Common myeloid progenitor, CD34-positive (primary cell): ENCODE data around the gene RNASET2.

ENCODE experiments used
- CTCF ChIA-PET: fragments of 350-600 bp; sonication (Branson Sonifier 250); formaldehyde crosslinking; loops from one replicate; lab custom pipeline; 2021; ENCODE audit warnings: antibody characterized with exemption; lab: Charles Lee
- POLR2A ChIA-PET: fragments of 350-600 bp; sonication (Branson Sonifier 250); formaldehyde crosslinking; loops from one replicate; lab custom pipeline; 2021; ENCODE audit warnings: antibody characterized with exemption; lab: Charles Lee
- DNase-seq, 3 donors: peaks; one replicate each; pipeline versions ENCODE4 v3.0.0 to v3.0.0-alpha.2; 2013
- H3K27ac ChIP-seq, 2 experiments: 1 replicate in 1 of 2; 2 replicates in 1 of 2; pipeline ENCODE4 v1.7.0; 2013; ENCODE audit warnings: inconsistent platforms in 2 of 2, low read length in 2 of 2, mild to moderate bottlenecking in 2 of 2, low read depth in 1 of 2, moderate library complexity in 1 of 2; ENCODE audit not compliant: severe bottlenecking in 2 of 2, insufficient read depth in 1 of 2, poor library complexity in 1 of 2
- H3K27me3 ChIP-seq, 5 experiments: replicated peaks in 2 of 5; 1 replicate in 3 of 5; 2 replicates in 2 of 5; pipeline versions ENCODE4 v1.6.1 to v1.7.0; 2013; ENCODE audit warnings: low read length in 4 of 5, mild to moderate bottlenecking in 2 of 5, moderate library complexity in 2 of 5, inconsistent platforms in 1 of 5; ENCODE audit not compliant: insufficient read depth in 5 of 5, control insufficient read depth in 4 of 5
- H3K36me3 ChIP-seq, 4 experiments: 1 replicate in 2 of 4; 2 replicates in 2 of 4; pipeline versions ENCODE4 v1.6.1 to v1.7.0; 2013; ENCODE audit warnings: low read length in 3 of 4, control low read depth in 1 of 4, mild to moderate bottlenecking in 1 of 4; ENCODE audit not compliant: control insufficient read depth in 4 of 4, insufficient read depth in 4 of 4
- H3K4me1 ChIP-seq, 4 experiments: 1 replicate in 3 of 4; 2 replicates in 1 of 4; pipeline versions ENCODE4 v1.6.1 to v1.7.1; 2013; ENCODE audit warnings: low read length in 3 of 4, mild to moderate bottlenecking in 3 of 4, control low read depth in 1 of 4, inconsistent platforms in 1 of 4, moderate library complexity in 1 of 4; ENCODE audit not compliant: control insufficient read depth in 4 of 4, insufficient read depth in 4 of 4; ENCODE audit errors: control extremely low read depth in 1 of 4
- H3K4me3 ChIP-seq, 7 experiments: 1 replicate in 4 of 7; 2 replicates in 3 of 7; pipeline versions ENCODE4 v1.5.1 to v1.7.0; 2013; ENCODE audit warnings: mild to moderate bottlenecking in 7 of 7, low read length in 6 of 7, moderate library complexity in 6 of 7, inconsistent platforms in 2 of 7, low read depth in 2 of 7, control low read depth in 1 of 7; ENCODE audit not compliant: insufficient read depth in 4 of 7, control insufficient read depth in 1 of 7; ENCODE audit errors: extremely low read depth in 1 of 7
- H3K9me3 ChIP-seq, 5 experiments: 1 replicate in 4 of 5; 2 replicates in 1 of 5; pipeline versions ENCODE4 v1.6.1 to v1.7.1; 2013; ENCODE audit warnings: low read length in 4 of 5, mild to moderate bottlenecking in 2 of 5, inconsistent platforms in 1 of 5, low read depth in 1 of 5, moderate library complexity in 1 of 5; ENCODE audit not compliant: control insufficient read depth in 4 of 5, insufficient read depth in 2 of 5; ENCODE audit errors: control extremely low read depth in 1 of 5
- WGBS: methylation state at CpG from one replicate; pipeline ENCODE4 v1.1.5; 2013; ENCODE audit not compliant: insufficient coverage; 5-methylcytosine and 5-hydroxymethylcytosine counted together

RNASET2 gene

GRCh38 chr6:166998256-166999144, 42.1 kb upstream of the RNASET2 start:
- Histone ChIP-seq H3K4me3 (peak overlapping the region; percentile 49 to 97 (median 91)), H3K36me3 (peaks cover 3 to 28% (median 5%) of the 10 kb centered on the region in 4 experiments), H3K27ac (peak overlapping the region in 1 of 2 experiments; percentile 58), H3K27me3 (no peaks in the 10 kb centered on the region), H3K9me3 (no peaks in the 10 kb centered on the region), H3K4me1 (peaks cover 21 to 34% (median 26%) of the 10 kb centered on the region in 4 experiments)
- WGBS = under 1% methylated on average over 86 of the region's 96 CpGs
- CTCF ChIA-PET = interaction anchor here (0.6 to 3.0 kb wide), 14 partner anchors 8 to 224 kb away, joined by 3 to 24 read pairs (median 4); no protein-coding TSS in a partner anchor
- POLR2A ChIA-PET = no interaction called here
- peak in 2 of 3 donors; percentile 13 to 30 for DNase-seq

GRCh38 chr6:166997768-166998255, 41.5 kb upstream of the RNASET2 start:
- H3K4me3 ChIP-seq = peak overlapping the region; percentile 49 to 97 (median 91)
- peak overlapping the region in 1 of 2 experiments; percentile 58 for H3K27ac ChIP-seq
- no peaks in the 10 kb centered on the region for H3K27me3 ChIP-seq
- H3K4me1 ChIP-seq = peaks cover 21 to 34% (median 26%) of the 10 kb centered on the region in 4 experiments
- DNase-seq = peak; percentile 76 to 83 (median 80)
- no peaks in the 10 kb centered on the region for H3K9me3 ChIP-seq
- 0% methylated on average over 25 of the region's 38 CpGs for WGBS
- CTCF ChIA-PET = interaction anchor here (0.8 to 3.0 kb wide), 9 partner anchors 9 to 223 kb away, joined by 3 to 24 read pairs (median 3); no protein-coding TSS in a partner anchor
- peaks cover 3 to 31% (median 4%) of the 10 kb centered on the region in 4 experiments for H3K36me3 ChIP-seq
- POLR2A ChIA-PET = no interaction called here

- 57% methylated on average over 1 of the region's 3 CpGs for WGBS
Observed at GRCh38 chr6:166997348-166997747, 41.0 kb upstream of the RNASET2 start.

GRCh38 chr6:166996406-166996805, 40.1 kb upstream of the RNASET2 start:
- H3K4me1 ChIP-seq = peaks cover 20 to 30% (median 23%) of the 10 kb centered on the region in 4 experiments
- H3K4me3 ChIP-seq = no peak overlapping the region
- no peak overlapping the region for H3K27ac ChIP-seq
- peaks cover 0 to 34% (median 2%) of the 10 kb centered on the region in 4 experiments for H3K36me3 ChIP-seq
- ChIA-PET CTCF (interaction anchor here (0.7 to 1.3 kb wide), 7 partner anchors 10 to 222 kb away, joined by 3 to 8 read pairs (median 3); no protein-coding TSS in a partner anchor), POLR2A (no interaction called here)
- no peaks in the 10 kb centered on the region for H3K27me3 ChIP-seq
- H3K9me3 ChIP-seq = no peaks in the 10 kb centered on the region
- 83% methylated on average over 6 of the region's 7 CpGs for WGBS
- peak in 1 of 3 donors; percentile 38 for DNase-seq

More at GRCh38 chr6:166997348-166997747, 41.0 kb upstream of the RNASET2 start:
- ChIA-PET POLR2A (no interaction called here), CTCF (interaction anchor here (1.0 to 3.0 kb wide), 4 partner anchors 23 to 150 kb away, joined by 3 to 24 read pairs (median 4); no protein-coding TSS in a partner anchor)
- H3K36me3 ChIP-seq = peaks cover under 1 to 36% (median 4%) of the 10 kb centered on the region in 4 experiments
- peak overlapping the region in 5 of 7 experiments; percentile 77 to 96 (median 91) for H3K4me3 ChIP-seq
- peaks cover 21 to 34% (median 26%) of the 10 kb centered on the region in 4 experiments for H3K4me1 ChIP-seq
- no peak overlapping the region for H3K27ac ChIP-seq
- no peak for DNase-seq
- no peaks in the 10 kb centered on the region for H3K27me3 ChIP-seq
- no peaks in the 10 kb centered on the region for H3K9me3 ChIP-seq

- Histone ChIP-seq H3K4me1 (peaks cover 0 to 4% (median 0%) of the 10 kb centered on the region in 4 experiments), H3K36me3 (peaks cover 0 to 32% (median 1%) of the 10 kb centered on the region in 4 experiments), H3K9me3 (peaks cover 0 to 3% (median 0%) of the 10 kb centered on the region in 5 experiments), H3K27ac (no peak overlapping the region), H3K27me3 (peaks cover 0 to 2% (median 0%) of the 10 kb centered on the region in 5 experiments), H3K4me3 (no peak overlapping the region)
- CTCF ChIA-PET = interaction anchor here (0.5 to 6.7 kb wide), 36 partner anchors 10 to 554 kb away, joined by 3 to 86 read pairs (median 4); partner anchors contain the start of genes CCR6, CEP43 and RNASET2
- POLR2A ChIA-PET = interaction anchor here (0.6 to 1.2 kb wide), 3 partner anchors 34 to 513 kb away, joined by 3 to 5 read pairs (median 4); no protein-coding TSS in a partner anchor
- WGBS = 72% methylated on average over 7 of the region's 10 CpGs
- peak; percentile 45 to 79 (median 77) for DNase-seq
Observed at GRCh38 chr6:166989427-166990032, 33.2 kb upstream of the RNASET2 start.

GRCh38 chr6:166988674-166989201, 32.4 kb upstream of the RNASET2 start:
- peaks cover 0 to 4% (median 0%) of the 10 kb centered on the region in 4 experiments for H3K4me1 ChIP-seq
- H3K4me3 ChIP-seq = no peak overlapping the region
- H3K27me3 ChIP-seq = peaks cover 0 to 2% (median 0%) of the 10 kb centered on the region in 5 experiments
- H3K9me3 ChIP-seq = peaks cover 0 to 3% (median 0%) of the 10 kb centered on the region in 5 experiments
- 100% methylated on average over 1 of the region's 3 CpGs for WGBS
- peak in 1 of 3 donors; percentile 37 for DNase-seq
- H3K36me3 ChIP-seq = peaks cover 0 to 33% (median 1%) of the 10 kb centered on the region in 4 experiments
- CTCF ChIA-PET = interaction anchor here (0.6 to 6.7 kb wide), 30 partner anchors 9 to 553 kb away, joined by 3 to 86 read pairs (median 5); partner anchors contain the start of genes CCR6 and RNASET2
- POLR2A ChIA-PET = interaction anchor here (1.2 kb wide), 1 partner anchor 33 kb away, joined by 5 read pairs; no protein-coding TSS in a partner anchor
- H3K27ac ChIP-seq = no peak overlapping the region
